ENCODE results near the gene CXCL3.
"Not testable (repeated sequence)": the region's sequence is repeated elsewhere in the genome, so short reads cannot be mapped to it uniquely, and the experiment has no call there.

CXCL3 gene

GRCh38 chr4:74038425-74039314 is at the start of gene CXCL3:
Gene CXCL3, minus strand, starts transcription at chr4:74038689. Its CDS starts 78 bp downstream, at chr4:74038611.
- DNase-seq (ENCODE audit: low read depth), result peak; percentile 63

- no peak for DNase-seq (ENCODE audit: low read depth)
Measured at GRCh38 chr4:74087481-74087880, 49.0 kb upstream of the CXCL3 start.

GRCh38 chr4:74085669-74086068 is 47.2 kb upstream of the CXCL3 start:
- DNase-seq (ENCODE audit: low read depth), result no peak

GRCh38 chr4:74084984-74085383 is 46.5 kb upstream of the CXCL3 start:
- no peak for DNase-seq (ENCODE audit: low read depth)

GRCh38 chr4:74083546-74083945 is 45.1 kb upstream of the CXCL3 start:
- no peak for DNase-seq (ENCODE audit: low read depth)

GRCh38 chr4:74081035-74081434 is 42.5 kb upstream of the CXCL3 start:
- DNase-seq (ENCODE audit: low read depth), result no peak

GRCh38 chr4:74080351-74080750 is 41.9 kb upstream of the CXCL3 start:
- not testable (repeated sequence) for DNase-seq (ENCODE audit: low read depth)

GRCh38 chr4:74079024-74079423 is 40.5 kb upstream of the CXCL3 start:
- not testable (repeated sequence) for DNase-seq (ENCODE audit: low read depth)

- no peak for DNase-seq (ENCODE audit: low read depth)
Measured at GRCh38 chr4:74073358-74073757, 34.9 kb upstream of the CXCL3 start.

- DNase-seq (ENCODE audit: low read depth), result no peak
Measured at GRCh38 chr4:74072739-74073138, 34.2 kb upstream of the CXCL3 start.

GRCh38 chr4:74067586-74067985 is 29.1 kb upstream of the CXCL3 start:
- no peak for DNase-seq (ENCODE audit: low read depth)

GRCh38 chr4:74066232-74066631 is 27.7 kb upstream of the CXCL3 start:
- DNase-seq (ENCODE audit: low read depth), result no peak

GRCh38 chr4:74065115-74065642 is 26.7 kb upstream of the CXCL3 start:
- DNase-seq (ENCODE audit: low read depth), result no peak

- DNase-seq (ENCODE audit: low read depth), result no peak
Measured at GRCh38 chr4:74063859-74064258, 25.4 kb upstream of the CXCL3 start.

GRCh38 chr4:74062953-74063352 is 24.5 kb upstream of the CXCL3 start:
- DNase-seq (ENCODE audit: low read depth), result no peak

- DNase-seq (ENCODE audit: low read depth), result no peak
Measured at GRCh38 chr4:74061430-74061829, 22.9 kb upstream of the CXCL3 start.

- DNase-seq (ENCODE audit: low read depth), result no peak
Measured at GRCh38 chr4:74059161-74059829, 20.8 kb upstream of the CXCL3 start.

- DNase-seq (ENCODE audit: low read depth), result no peak
Measured at GRCh38 chr4:74058048-74058651, 19.7 kb upstream of the CXCL3 start.

- no peak for DNase-seq (ENCODE audit: low read depth)
Measured at GRCh38 chr4:74057588-74057987, 19.1 kb upstream of the CXCL3 start.

GRCh38 chr4:74056858-74057562 is 18.5 kb upstream of the CXCL3 start:
- DNase-seq (ENCODE audit: low read depth), result peak; percentile 78

- DNase-seq (ENCODE audit: low read depth), result peak; percentile 27
Measured at GRCh38 chr4:74056114-74056857, 17.8 kb upstream of the CXCL3 start.

Measured in iris pigment epithelial cell (primary cell).